Stomach (tissue), 9 donors: ENCODE data around the gene ARHGAP35. TPM values are rescaled to one million over a fixed set of nuclear protein-coding genes. Genes with fewer than 3 reads are reported as not detected.
"Not testable (repeated sequence)": the region's sequence is repeated elsewhere in the genome, so short reads cannot be mapped to it uniquely, and the experiment has no call there.

ENCODE experiments used
- DNase-seq, 2 donors: peaks; one replicate each; pipeline versions ENCODE4 v3.0.0 to v3.0.0-alpha.2; 2013 to 2019
- H3K27ac ChIP-seq, 5 donors: fragments of 200-600 bp in 4 of 5; sonication (generic) in 4 of 5; one replicate each; pipeline ENCODE4 v1.5.1; 2013 to 2019; ENCODE audit warnings: mild to moderate bottlenecking in 1 of 5, moderate library complexity in 1 of 5
- H3K27me3 ChIP-seq, 3 donors: fragments of 200-600 bp; sonication (generic); one replicate each; pipeline ENCODE4 v1.5.1; 2017 to 2019; ENCODE audit warnings: mixed run types in 1 of 3
- H3K36me3 ChIP-seq, 4 donors: fragments of 200-600 bp; sonication (generic); 1 replicate in 3 of 4; 2 replicates in 1 of 4; pipeline ENCODE4 v1.5.1; 2016 to 2019
- H3K4me1 ChIP-seq, 4 donors: fragments of 200-600 bp; sonication (generic); one replicate each; pipeline ENCODE4 v1.5.1; 2016 to 2019
- H3K4me3 ChIP-seq, 4 donors: fragments of 200-600 bp; sonication (generic) in 3 of 4; one replicate each; pipeline ENCODE4 v1.5.1; 2016 to 2019; ENCODE audit warnings: mild to moderate bottlenecking in 1 of 4
- H3K9me3 ChIP-seq, 4 donors: fragments of 200-600 bp; sonication (generic); one replicate each; pipeline ENCODE4 v1.5.1; 2016 to 2019
- EP300 ChIP-seq: sonication (generic); formaldehyde crosslinking; IDR thresholded peaks from one replicate; pipeline ENCODE4 v1.6.1; 2017; ENCODE audit warnings: antibody characterized with exemption
- POLR2A ChIP-seq, 4 donors: fragments of 450-650 bp; IDR thresholded peaks; one replicate each; pipeline ENCODE4 v1.6.1; 2016; ENCODE audit warnings: antibody characterized with exemption in 4 of 4, control low read depth in 2 of 4, mild to moderate bottlenecking in 1 of 4, moderate library complexity in 1 of 4
- POLR2AphosphoS5 ChIP-seq, 3 donors: sonication (generic); formaldehyde crosslinking; IDR thresholded peaks; one replicate each; pipeline ENCODE4 v1.6.1; 2016; ENCODE audit warnings: antibody characterized with exemption in 3 of 3
- WGBS, 5 donors: extraction: QIAGEN DNeasy Blood & Tissue Kit in 3 of 5; methylation state at CpG; one replicate each; pipeline versions ENCODE4 v1.1.5 to v1.1.7; 2013 to 2018; 5-methylcytosine and 5-hydroxymethylcytosine counted together
- intact Hi-C: fragments of 100-400 bp; cut with DNase I; formaldehyde crosslinking; loops from one replicate; pipeline ENCODE4 v1.15.1; 2023; ENCODE audit warnings: low total_unique reads
- polyA plus RNA-seq, 3 donors: library from polyadenylated mRNA; stranded (reverse); fragments of 200-250 nt; gene quantifications; one replicate each; pipeline ENCODE4 v1.2.3, GENCODE V29; 2013
- total RNA-seq, 5 donors: library from RNA; depleted of rRNA; stranded (reverse); fragments of >200 nt; gene quantifications; one replicate each; pipeline versions ENCODE4 v1.1.0 to v1.2.3, GENCODE V29; 2014 to 2016
- TF ChIP-seq, protein P1 (sequence below), 7 experiments: fragments of 450-650 bp in 4 of 7; fragments of 200-600 bp in 3 of 7; sonication (generic) in 3 of 7; IDR thresholded peaks; one replicate each; pipeline ENCODE4 v1.5.1; 2016 to 2019; ENCODE audit warnings: antibody characterized with exemption in 7 of 7, control low read depth in 2 of 7, mild to moderate bottlenecking in 1 of 7
- donor health status: healthy with polysubstance abuse.
- donor health status: Bipolar disorder and iron deficiency.
- donor health status: healthy.

ARHGAP35 gene
- total and polyA plus RNA-seq, 8 donors = 5.6 to 200 (median 19.7) TPM

- Histone ChIP-seq H3K27ac (no peak overlapping the region), H3K9me3 (no peaks in the 10 kb centered on the region), H3K27me3 (no peaks in the 10 kb centered on the region), H3K4me3 (no peak overlapping the region), H3K36me3 (no peaks in the 10 kb centered on the region), H3K4me1 (peaks cover 16 to 27% (median 23%) of the 10 kb centered on the region in 4 donors)
- intact Hi-C loops = no loop called here
- TF ChIP-seq EP300 = no peak
- TF ChIP-seq, protein P1, sequence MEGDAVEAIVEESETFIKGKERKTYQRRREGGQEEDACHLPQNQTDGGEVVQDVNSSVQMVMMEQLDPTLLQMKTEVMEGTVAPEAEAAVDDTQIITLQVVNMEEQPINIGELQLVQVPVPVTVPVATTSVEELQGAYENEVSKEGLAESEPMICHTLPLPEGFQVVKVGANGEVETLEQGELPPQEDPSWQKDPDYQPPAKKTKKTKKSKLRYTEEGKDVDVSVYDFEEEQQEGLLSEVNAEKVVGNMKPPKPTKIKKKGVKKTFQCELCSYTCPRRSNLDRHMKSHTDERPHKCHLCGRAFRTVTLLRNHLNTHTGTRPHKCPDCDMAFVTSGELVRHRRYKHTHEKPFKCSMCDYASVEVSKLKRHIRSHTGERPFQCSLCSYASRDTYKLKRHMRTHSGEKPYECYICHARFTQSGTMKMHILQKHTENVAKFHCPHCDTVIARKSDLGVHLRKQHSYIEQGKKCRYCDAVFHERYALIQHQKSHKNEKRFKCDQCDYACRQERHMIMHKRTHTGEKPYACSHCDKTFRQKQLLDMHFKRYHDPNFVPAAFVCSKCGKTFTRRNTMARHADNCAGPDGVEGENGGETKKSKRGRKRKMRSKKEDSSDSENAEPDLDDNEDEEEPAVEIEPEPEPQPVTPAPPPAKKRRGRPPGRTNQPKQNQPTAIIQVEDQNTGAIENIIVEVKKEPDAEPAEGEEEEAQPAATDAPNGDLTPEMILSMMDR (IDR thresholded peaks at IDR 0.05) = no peak
- no peak for TF ChIP-seq POLR2A (IDR thresholded peaks at IDR 0.05)
- TF ChIP-seq POLR2AphosphoS5 (IDR thresholded peaks at IDR 0.05) = no peak
- 81 to 87% (median 86%) methylated on average over 17 to 18 of the region's 18 CpGs for WGBS, 5 donors
- DNase-seq = no peak
Measured at GRCh38 chr19:46815833-46816627, 44.8 kb upstream of the ARHGAP35 start.

DNA sequence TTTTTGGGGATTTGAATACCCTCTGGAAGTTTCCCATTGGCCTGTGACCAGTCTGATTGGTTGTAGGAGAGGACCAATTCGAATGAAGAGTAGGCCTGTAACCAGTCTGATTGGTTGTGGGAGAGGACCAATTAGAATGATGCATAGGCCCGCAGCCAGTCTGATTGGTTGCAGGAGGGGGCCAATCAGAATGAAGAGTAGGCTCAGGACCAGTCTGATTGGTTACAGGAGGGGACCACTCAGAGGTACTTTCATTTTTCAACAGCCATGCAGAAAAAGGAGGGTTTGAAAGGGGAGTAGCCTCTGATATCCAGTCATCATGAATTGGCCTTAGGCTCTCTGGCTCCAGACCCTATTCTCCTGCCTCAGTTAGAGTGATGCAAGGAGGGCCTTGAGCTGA is 42.0 kb upstream of the ARHGAP35 start:
- Histone ChIP-seq H3K27ac (no peak overlapping the region), H3K36me3 (no peaks in the 10 kb centered on the region), H3K27me3 (no peaks in the 10 kb centered on the region), H3K4me1 (peaks cover 10 to 23% (median 15%) of the 10 kb centered on the region in 4 donors), H3K4me3 (no peak overlapping the region), H3K9me3 (no peaks in the 10 kb centered on the region)
- no peak for TF ChIP-seq POLR2AphosphoS5 (IDR thresholded peaks at IDR 0.05)
- TF ChIP-seq, protein P1 (IDR thresholded peaks at IDR 0.05) = no peak
- TF ChIP-seq EP300 = no peak
- no peak for TF ChIP-seq POLR2A (IDR thresholded peaks at IDR 0.05)
- DNase-seq = no peak
- intact Hi-C loops = no loop called here
- WGBS, 5 donors = 87 to 95% (median 94%) methylated on average over 2 of the region's 2 CpGs

DNA sequence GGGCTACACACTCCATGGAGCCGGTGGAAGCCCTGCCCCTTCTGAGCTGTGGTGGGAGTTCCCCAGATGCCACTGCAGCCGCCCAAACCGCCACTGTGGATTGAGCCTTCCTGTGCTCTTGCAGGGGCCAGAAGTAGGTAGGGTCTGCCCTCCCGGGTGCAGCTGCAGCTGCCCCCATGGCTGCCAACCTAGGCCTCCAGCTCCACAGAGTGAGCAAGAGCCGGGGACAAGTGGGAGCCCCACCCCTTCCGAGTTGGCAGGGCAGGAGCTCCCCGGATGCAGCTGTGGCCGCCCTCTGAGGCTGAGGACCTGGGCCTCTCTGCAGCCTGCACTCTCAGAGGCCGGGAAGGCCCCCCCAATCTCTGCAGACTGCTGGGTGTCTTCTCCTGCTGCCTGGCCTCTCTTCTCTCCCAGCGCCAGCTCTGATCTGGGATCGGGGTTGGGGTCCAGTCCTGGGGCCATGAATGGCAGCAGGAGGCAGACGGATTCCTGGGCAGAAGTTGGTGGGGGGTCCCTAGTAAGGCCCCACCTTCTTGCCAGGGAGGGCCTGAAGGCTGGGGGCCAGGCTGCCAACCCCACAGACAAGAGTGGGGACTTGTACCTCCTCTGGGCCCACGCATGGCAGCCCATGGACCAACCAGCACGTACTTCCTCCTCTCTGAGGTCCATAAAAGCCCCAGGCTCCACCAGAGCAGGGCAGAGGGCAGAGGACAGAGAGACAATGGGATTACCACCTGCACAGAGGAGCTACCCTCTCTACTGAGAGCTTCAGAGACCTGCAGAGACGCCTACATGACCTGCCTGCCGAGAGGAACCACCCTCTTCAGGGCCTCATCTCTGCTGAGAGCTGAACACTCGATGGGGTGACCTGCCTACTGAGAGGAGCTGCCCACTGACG is 39.0 kb upstream of the ARHGAP35 start:
- intact Hi-C loops = no loop called here
- no peak overlapping the region for H3K4me3 ChIP-seq
- H3K4me1 ChIP-seq = peaks cover 0 to 11% (median 7%) of the 10 kb centered on the region in 4 donors
- H3K27me3 ChIP-seq = no peaks in the 10 kb centered on the region
- WGBS, 5 donors = 56 to 76% (median 68%) methylated on average over 15 to 18 of the region's 18 CpGs
- no peaks in the 10 kb centered on the region for H3K36me3 ChIP-seq
- no peaks in the 10 kb centered on the region for H3K9me3 ChIP-seq
- peak overlapping the region in 1 of 5 donors; percentile 59 for H3K27ac ChIP-seq
- DNase-seq = peak in 1 of 2 donors; percentile 49
- TF ChIP-seq POLR2AphosphoS5 (IDR thresholded peaks at IDR 0.05) (no peak), POLR2A (IDR thresholded peaks at IDR 0.05) (no peak), EP300 (no peak)
- TF ChIP-seq, protein P1 (IDR thresholded peaks at IDR 0.05) = no peak

GRCh38 chr19:46822410-46822787 is 38.4 kb upstream of the ARHGAP35 start:
- H3K4me3 ChIP-seq, intact Hi-C loops, H3K27ac ChIP-seq, H3K9me3 ChIP-seq, H3K27me3 ChIP-seq, H3K36me3 ChIP-seq, DNase-seq: not testable (repeated sequence)
- H3K4me1 ChIP-seq = peaks cover 0 to 11% (median 7%) of the 10 kb centered on the region in 4 donors
- WGBS, 5 donors = 91 to 96% (median 92%) methylated on average over 4 of the region's 4 CpGs
